HG03039 (cell line): ENCODE measurements around the gene TBL1X.

Experiments used
- ATAC-seq: cut with Tn5 transposase; IDR thresholded peaks from one replicate; pipeline ENCODE4 v1.9.1; 2021; ENCODE audit warnings: mild to moderate bottlenecking, moderate library complexity; ENCODE audit not compliant: unreplicated experiment

The TBL1X gene

DNA sequence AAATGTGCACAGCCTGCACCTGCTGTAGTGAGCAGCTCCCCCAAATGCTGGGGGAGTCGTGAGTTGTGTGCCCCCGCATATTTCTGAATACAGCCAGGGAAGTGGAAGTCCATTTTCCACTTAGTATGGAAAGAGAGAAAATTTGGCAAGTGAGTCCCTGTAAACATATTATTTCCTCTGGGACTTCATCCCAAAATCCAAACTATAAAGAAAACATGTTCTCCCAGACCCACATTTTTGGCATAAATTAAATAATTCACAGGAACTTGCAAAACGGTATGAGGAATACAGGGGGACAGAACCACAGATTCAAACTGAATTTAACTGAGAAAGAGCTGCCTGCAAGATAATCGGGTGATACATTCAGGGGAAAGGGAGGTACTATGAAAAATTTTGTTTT is 193.6 kb downstream of the TBL1X start:
- no peak for ATAC-seq

DNA sequence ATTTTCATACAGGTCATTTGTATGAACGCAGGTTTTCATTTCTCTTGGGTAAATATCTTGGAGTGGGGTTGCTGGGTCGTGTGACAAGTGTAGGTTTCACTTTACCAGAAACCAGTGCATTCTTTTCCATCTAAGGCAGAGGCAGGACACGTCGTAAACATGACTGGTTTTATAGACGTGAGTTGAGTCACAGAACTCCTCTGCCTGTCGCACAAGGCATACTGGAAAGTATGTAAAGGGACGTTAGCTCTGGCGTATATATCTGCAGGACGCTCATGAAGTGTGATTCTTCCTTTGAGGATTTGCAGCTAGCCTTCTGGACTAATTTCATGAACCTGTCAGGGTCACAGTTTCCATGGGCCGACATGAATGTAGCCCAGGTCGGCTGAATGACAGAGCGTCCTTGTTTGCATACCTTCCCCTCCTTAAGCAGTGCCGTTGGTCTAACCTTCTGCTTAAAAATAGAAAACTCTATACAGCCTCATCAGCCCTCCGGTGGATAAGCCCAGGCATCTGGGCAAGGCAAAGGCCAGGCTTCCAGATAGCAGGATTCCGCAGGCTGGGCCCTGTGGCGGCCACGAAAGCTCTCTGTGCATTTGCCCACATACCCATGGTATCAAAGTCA is 194.8 kb downstream of the TBL1X start:
- ATAC-seq: no peak

DNA sequence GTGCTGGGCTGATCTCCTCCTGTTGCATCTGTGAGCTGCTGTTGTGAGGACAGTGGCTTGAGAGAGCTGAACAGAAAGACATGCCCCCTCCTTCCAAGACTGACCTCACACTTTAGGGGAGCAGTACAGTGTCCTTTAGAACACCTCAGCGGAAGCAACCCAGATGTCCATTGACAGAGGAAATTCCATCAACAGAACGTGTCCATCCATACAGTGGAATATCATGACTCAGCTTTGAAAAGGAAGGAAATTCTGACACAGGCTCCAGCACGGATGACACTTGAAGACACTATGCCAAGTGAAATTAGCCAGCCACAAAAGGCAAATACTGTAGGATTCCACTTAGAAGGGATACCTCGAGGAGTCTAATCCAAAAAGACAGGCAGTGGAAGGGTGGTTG is 197.3 kb downstream of the TBL1X start:
- ATAC-seq: no peak

DNA sequence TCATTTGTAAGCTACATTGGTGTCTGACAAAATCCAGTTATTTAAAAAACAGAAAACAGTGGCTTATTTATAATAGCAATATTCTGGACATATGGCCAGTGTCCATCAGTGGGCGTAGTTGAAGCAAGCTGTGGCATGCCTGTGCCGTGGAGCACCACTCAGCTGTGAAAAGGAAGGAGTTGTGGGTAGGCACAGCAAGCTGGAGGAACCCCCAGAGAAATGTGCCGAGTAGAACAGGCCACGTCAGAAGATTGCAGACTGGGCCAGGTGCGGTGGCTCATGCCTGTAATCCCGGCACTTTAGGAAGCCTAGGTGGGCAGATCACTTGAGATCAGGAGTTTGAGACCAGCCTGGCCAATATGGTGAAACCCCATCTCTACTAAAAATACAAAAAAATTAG is 198.4 kb downstream of the TBL1X start:
- no peak for ATAC-seq

GRCh38 chrX:9664224-9664623 is 199.4 kb downstream of the TBL1X start:
- ATAC-seq: no peak

DNA sequence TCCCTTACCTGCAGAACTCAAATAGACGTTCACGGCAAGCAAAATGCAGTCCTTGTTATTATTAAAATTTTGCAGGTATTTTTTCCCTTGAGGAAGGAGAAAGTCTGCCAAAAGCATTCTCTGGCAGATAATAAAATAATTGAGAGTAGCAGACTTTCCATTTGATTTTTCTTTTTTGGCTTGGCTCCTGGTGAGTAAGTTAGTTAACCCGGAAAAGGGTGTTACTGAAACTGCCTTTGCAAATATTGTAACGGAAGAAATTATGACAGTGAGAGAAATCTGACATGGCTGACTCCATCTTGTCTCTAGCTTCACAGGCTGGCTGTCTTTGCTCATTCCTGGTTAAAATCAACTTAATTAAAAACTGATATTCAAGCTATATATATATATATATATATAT is 200.3 kb downstream of the TBL1X start:
- ATAC-seq: no peak

DNA sequence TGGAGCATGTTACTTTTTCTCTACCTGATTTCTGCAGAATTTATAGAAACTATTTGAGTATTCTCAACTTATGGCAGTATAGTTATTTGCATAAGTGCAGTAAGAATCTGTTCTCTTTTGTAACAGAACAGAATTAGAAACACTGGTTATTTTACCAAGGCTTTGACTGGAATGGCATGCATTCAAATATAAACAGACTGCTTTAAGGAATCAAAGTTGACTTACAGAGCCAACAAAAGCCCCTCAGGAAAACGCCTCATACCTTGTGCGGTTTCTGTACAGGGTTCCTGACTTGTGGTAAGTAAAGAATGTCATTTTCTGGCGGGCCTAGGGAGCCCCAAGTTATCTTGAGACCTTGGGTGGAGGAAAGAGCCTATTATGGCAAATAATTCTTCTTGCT is 203.7 kb downstream of the TBL1X start:
- no peak for ATAC-seq

GRCh38 chrX:9670136-9670814 is 205.4 kb downstream of the TBL1X start:
- no peak for ATAC-seq

- ATAC-seq: no peak
Observed at GRCh38 chrX:9671998-9672397, 207.1 kb downstream of the TBL1X start.

DNA sequence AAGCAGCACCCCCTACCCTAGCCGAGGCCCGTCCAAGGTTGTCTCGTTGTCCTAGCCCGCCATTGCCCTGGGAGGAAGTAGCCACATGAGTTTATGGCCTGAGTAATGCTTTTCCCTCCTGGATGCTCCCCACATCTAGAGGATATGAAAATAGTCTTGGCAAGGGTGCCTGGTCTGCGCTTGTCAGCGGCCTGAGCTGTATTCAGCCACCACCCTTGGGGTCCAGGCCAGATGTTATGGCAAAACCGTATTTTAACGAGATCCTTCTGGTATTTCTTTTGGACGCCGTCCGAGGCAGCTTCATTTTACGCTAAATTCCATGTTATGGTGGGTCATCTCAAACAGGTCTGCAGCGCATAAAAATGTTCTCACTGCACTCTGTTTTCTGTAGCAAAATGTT is 211.4 kb downstream of the TBL1X start:
- no peak for ATAC-seq

GRCh38 chrX:9676738-9677097 is 211.9 kb downstream of the TBL1X start:
- no peak for ATAC-seq

DNA sequence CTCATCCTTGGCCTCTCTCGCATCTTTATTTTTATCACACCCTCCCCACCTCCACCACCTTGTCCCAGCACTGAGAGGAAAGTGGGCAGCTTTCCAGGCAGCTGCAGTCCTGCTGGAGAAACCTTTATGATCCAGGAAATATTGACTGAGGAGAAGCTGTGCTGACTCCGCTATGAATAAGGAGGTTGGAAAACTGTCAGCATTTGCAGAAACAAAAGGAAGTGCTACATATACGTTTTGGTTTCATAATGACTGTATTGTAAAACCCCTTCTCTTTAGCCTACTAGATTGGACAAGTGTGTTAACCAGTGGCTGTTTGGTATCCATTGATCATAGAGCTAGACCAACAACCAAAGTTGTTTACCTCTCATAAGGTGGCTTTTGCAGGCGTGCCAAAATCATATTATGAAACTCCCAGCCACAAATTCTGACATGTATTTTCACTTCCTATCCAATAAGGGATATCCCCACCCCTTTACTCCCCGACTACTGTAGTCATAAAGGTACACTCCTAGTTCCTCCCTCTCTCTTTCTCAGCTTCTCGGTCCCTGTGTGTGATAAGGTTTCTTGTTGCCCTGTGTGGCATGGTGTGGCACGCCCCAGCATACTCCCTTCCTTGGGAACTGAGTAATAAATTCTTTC is 212.4 kb downstream of the TBL1X start:
- peak; percentile 97 for ATAC-seq

DNA sequence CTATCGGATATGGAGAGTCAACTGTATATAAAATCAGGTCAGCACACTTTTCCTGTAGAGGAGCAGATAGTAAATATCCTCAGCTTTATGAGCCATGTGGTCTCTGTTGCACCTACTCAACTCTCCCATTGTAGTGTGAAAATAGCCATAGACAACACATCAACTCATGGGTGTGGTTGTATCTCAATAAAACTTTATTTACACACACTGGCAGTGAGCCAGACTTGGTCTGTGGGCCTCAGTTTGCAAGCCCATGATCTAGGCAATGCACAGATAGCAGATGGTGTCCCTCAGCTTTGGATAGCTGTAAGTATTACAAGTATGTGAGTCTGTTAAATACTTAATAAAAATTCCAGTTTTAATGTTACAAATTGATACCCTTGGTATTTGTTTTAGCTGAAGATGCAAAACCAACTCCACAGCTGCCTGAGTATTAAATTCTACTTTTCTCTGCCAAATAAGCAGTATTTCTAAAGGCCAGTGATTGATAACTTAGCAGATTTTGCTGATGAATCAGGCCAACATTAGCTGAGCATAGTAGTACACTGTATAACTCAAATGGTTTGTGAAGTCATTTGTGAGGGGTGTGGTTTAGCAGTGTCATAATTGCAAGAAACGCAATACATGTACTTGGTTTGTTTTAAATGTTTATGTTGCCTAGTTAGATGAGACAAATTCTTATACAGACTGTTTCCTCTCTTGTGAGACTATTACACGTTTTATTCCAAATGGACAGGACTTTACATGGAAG is 213.5 kb downstream of the TBL1X start:
- ATAC-seq: no peak

GRCh38 chrX:9681011-9681410 is 216.2 kb downstream of the TBL1X start:
- no peak for ATAC-seq

DNA sequence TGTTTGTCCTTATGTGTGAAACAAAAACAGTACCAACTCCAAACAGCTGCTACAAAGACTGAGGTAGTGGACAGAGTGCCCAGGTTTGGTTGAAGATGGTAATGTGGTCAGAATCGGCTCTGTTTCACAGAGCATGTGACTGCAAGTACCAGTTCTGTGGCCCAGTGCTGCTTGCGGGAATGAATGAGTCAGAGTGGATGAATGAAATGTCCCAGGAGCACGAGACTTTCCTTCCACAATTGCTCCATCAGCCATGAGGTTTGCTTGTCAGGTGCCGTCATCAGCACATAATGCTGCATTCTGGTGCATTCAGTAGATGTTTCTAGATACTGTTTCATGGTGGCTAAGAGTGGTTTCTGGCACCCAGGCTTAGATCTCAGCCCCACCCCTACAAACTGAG is 216.6 kb downstream of the TBL1X start:
- no peak for ATAC-seq

- no peak for ATAC-seq
Observed at GRCh38 chrX:9682456-9682855, 217.6 kb downstream of the TBL1X start.

DNA sequence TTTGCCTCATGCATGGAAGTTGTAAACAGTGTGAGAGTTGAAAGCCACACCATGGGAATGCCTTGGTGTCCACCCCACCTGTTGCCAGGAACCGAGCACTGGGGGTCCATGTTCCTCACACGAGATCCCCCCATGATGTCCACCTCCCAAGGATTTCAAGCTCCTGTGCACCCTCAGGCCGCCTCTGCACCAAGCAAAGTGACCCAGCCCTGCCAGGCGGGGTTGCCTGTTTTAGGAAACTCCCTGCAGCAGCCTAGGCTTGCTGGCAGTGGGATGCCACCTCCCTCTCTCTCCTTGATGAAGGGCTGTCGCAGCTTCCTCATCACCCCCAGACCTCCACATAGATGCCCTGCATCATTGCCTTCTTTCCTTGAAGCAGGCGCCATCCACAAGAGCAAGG is 218.0 kb downstream of the TBL1X start:
- no peak for ATAC-seq

GRCh38 chrX:9683350-9683749 is 218.5 kb downstream of the TBL1X start:
- no peak for ATAC-seq

DNA sequence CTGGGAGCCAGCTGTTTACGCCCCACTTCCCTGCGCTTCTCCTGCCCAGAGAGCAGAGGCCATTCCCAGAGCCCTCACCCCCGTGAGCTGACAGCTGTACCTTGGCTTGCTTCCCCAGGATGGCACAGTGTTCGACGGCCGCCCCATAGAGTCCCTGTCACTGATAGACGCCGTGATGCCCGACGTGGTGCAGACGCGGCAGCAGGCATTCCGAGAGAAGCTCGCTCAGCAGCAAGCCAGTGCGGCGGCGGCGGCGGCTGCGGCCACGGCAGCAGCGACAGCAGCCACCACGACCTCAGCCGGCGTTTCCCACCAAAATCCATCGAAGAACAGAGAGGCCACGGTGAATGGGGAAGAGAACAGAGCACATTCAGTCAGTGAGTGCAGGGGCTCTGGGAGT is 223.0 kb downstream of the TBL1X start:
- no peak for ATAC-seq

GRCh38 chrX:9688833-9689232 is 224.0 kb downstream of the TBL1X start:
- ATAC-seq: no peak

- no peak for ATAC-seq
Observed at GRCh38 chrX:9690046-9690445, 225.2 kb downstream of the TBL1X start.
